HL-60/S4 treated with phorbol 12-myristate 13-acetate at 8.2 ng/mL for 4 days and 3 days (cell line): ENCODE data around the gene CRY2.
"Not testable (repeated sequence)": the region's sequence is repeated elsewhere in the genome, so short reads cannot be mapped to it uniquely, and the experiment has no call there.

Experiments
- in situ Hi-C: fragments of 300-500 bp; cut with MboI; formaldehyde crosslinking; loops from 2 replicates; pipeline ENCODE4 v1.15.0; 2022; ENCODE audit warnings: low sequenced_read_pairs

CRY2 gene

DNA sequence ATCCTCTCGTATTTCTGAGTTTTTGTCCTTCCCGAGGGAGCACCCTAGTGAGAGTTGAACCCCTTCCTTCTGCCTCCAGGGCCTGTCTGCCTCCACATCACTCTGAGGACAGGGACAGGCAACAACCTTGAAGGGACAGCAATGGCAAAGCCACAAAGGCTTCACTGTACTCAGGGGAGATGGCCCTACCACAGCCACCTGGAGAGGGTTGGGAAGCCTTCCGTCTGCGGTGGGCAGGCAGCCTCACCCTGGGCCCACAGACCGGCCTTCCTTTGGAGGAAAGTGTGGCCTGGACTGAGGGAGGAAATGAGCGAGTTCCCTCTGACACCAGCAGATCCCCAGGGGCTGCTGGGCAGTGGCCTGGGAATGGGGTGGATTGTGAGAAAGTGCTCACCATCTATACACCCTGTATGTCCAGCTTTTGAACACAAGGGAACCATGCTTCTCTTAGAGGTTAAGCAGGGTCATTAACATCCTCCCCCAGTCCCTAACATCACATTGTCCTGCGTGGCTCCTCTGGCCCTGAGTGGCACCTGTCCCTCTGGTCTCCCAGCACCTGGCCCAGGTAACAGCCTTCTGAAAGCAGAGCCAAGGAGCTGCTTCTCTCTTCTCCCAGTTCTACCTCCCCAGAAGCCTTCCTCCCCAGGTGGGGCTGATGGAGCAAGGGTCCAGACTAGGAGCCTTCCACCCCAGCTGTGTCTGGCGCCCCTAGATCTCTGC, 35.5 kb upstream of the CRY2 start:
- in situ Hi-C loops: no loop called here

DNA sequence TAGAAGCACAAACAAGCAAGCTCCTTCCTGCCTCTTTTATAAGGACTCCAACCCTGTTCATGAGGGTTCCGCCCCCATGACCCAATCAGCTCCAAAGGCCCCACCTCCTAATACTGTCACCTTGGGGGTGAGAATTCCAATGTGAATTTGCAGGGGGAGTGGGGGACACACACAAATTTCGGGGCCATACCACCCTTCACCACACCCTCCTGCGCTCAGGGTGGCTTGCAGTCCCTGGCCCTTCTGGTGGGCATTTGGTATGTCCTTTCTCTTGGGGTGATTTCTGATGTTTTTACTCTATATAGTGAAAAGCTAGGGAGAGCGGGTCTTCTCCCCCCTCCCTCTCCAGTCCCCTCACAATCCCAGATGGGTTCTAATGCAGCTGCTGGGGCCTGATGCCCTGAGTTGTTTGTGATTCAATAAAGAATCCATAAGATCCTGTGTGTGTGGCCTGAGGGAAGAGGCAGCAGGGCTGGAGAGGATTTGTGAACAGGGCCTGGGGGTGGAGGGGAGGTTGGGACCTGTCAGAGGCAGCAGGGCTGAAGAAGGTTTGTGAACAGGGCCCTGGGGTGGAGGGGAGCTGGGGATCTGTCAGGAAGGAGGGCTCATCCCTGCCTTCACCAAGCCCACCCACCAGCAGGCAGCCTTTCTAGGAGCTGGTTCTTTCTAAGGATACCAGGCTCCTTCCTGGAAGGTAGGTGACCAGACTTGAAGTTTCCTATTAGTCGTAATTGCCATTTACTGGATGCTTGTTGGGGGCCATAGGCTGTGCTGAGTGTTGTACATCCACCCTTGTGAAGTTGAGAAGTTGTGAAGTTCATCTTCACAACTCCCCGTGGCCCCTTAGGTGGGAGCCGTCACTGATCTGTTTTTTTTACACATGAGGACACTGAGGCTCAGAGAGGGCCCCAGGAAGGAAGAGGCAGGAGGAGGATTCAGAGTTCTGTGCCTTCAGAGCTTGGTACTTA, 34.4 kb upstream of the CRY2 start:
- in situ Hi-C loops: no loop called here

DNA sequence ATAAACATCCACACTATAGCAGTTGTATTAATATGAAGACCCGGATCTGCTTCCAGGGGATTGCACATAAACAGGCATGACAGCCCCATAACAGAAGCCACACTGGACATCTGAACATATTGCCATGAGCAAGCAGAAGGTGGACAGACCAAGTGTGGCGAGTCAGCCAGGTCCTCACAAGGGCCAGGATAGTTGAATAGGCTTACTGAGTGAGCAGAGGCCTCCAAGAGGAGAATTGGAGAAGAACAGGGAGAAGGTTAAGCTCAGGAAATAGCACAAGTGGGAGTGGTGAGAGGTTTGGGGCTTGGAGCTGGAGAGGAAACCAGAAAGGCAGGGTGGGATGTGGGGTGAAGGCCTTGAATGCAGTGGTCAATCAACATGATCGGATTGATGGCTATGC, 31.5 kb upstream of the CRY2 start:
- in situ Hi-C loops: no loop called here

DNA sequence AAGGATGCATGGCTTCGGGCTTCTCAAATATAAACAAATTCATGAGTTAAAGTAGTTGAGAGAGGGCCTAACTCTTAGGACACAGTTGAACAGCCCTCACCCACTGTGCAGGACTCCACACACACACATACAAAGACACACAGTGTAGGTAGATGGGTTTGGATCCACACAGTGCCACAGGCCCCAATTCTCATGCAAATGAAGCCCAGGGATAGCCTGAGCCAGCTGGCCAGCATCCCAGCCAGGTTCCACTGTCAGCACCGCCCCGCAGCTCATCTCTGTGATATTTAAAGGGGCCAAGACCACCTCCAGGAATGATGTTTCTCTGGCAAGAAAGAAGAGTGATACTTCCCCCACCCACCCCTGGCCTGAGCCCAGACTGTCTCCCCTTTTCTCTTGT, 30.7 kb upstream of the CRY2 start:
- in situ Hi-C loops: no loop called here

DNA sequence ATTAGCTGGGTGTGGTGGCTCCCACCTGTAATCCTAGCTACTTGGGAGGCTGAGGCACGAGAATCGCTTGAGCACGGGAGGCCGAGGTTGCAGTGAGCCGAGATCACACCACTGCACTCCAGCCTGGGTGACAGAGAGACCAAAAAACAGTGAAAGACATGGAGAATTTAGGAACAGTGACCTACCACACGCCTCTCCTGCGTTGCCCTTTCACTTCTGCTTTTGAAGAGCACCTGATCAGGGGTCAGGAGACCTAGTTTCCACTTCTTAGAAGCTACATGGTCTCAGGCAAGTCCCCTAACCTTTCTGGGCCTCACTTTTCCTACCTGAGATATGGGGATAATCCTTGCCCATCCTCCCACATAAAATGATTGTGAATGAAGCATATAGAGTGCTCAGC, 30.1 kb upstream of the CRY2 start:
- in situ Hi-C loops: no loop called here

DNA sequence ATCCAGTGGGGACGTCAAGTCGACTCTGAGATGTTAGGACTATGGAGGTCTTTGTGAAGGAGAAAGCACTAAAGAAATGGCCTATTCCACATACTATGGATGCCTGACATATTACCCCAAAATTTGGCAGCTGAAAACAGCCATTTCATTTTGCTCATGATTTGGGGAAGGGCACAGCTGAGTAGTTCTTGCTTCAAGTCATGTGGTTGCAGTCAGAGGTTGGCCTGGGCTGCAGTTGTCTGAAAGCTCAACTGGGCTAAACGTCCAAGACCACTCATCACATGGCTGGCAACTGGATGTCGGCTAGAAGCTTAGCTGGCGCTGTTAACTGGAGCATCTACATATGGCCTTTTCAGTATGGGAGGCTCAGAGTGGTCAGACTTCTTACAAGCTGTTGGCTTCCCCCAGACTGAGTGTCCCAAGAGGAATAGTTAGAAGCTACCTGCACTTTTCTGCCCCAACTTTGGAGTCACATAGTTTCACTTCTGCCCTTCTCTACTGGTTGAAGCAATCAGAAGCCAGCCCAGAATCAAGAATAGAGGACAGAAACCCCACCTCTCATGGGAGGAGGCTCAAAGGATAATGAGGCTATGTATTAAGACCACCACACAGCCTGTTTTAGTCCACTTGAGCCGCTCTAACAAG, 28.2 kb upstream of the CRY2 start:
- in situ Hi-C loops: no loop called here

DNA sequence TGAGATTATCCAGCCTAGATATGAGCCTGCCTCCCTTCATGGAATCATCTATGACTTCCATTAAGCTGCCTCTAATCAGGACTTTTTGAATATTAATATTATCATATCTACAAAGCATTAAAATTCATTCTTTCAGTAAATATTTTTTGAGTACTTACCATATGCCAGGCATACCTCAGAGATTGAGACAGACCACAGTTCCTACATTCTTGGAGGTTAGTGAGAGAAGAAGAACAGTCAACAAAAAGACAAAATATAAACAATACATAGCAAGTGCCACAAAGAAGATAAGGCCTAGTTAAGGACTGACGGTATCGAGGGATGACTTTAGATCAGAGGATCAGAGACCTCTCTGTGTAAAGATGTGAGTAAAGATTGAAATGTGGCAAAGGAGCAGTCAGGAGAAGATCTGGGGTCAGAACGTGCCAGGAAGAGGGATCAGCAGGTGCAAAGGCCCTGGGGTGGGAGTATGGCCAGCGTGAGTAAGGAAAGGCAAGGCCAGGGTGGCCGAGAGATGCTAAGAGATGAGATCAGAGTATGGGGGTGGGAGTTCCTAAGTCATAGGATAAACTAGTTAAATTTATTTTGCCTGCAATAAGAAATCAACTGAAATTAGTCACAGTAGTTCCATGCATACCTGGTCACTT, 26.9 kb upstream of the CRY2 start:
- in situ Hi-C loops: no loop called here

DNA sequence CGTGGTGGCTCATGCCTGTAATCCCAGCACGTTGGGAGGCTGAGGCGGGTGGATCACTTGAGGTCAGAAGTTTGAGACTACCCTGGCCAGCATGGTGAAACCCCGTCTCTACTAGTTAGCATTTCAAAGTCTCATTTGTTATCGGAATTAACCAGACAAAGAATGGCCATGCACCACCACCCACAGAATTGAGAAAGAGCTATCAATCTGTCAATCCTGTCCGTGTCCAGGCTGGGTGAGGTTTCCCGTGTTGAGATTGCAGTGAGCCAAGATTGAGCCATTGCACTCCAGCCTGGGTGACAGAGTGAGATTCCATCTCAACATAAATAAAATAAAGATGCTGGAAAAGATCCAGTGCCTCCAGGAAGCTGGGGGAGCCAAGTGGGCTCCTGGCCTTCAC, 20.8 kb upstream of the CRY2 start:
- in situ Hi-C loops: not testable (repeated sequence)

DNA sequence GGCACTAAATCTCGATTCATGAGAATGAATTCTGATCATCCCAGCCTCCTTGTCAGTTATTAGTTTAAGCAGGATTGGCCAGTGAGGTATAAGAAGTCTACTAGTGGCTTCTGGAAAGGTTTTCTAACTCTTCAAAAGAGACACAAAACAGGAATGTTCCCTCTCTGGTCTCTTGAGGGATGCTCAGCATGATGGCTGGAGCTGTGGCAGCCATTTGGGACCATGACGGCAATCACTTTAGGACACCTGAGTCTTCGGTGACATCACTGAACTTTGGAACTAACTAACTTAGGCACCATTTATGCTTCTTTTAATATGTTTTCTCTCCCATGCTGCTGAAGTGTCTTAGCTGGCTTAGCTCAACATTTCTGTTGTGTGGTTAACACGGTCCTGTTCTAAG, 20.2 kb upstream of the CRY2 start:
- in situ Hi-C loops: no loop called here

DNA sequence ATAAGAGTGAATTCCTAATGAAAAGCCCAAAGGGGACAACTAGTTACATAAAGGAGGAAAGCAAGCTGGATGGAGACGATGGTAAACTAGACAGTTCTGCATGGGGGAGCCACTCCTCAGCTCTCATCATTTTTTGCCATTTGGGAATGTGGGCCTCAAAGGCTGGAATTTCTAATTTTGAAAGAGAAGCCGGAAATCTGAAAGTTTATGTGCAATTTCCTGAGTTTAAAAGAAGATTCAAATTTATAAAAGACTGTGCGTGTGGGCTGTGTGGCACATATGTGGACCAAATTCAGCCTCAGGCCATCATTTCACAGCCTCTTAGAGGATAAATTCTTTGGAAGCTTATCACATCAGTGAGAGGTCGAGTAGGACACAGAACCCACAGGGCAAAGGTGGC, 18.3 kb upstream of the CRY2 start:
- in situ Hi-C loops: no loop called here

DNA sequence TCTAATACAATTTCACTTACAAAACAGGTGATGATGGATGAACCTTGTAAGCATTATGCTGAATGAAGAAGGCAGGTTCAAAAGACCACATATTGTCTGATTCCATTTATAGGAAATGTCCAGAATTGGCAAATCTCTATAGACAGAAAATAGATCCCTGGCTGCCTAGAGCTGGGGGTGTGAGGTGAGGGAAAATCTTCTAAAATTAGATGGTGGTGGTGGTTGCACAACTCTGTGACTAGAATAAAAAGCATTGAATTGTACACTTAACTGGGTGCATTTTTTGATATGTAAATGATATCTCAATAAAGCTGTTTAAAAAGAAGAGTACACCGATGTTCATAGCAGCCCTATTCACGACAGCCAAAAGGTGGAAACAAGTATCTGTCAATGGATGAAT, 16.7 kb upstream of the CRY2 start:
- in situ Hi-C loops: no loop called here

DNA sequence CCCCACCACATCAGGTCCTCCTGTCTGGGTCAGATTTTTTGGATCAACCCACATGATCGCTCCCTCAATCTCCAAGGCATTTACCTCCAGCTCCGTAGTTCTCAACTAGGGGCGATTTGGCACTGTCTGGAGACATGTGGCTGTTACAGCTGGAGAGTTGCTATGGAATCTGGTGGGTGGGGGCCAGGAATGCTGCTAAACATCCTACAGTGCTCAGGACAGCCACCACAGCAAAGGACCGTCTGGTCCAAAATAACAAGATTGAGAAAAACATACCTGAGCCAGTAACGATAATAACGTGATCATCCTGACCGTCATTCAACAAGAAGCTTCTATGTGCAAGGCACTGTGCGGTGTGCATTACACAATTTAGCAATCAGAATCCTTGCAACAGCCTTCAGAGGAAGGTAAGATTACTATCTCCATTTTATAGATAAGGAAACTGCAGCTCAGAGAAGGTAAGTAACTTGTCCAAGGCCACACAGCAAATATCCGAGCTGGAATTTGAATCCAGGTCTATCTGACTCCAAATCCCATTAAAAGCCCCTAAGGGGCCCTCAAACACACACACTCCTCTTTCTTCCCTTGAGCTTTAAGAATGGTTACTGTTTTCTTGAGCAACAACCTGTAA, 14.3 kb upstream of the CRY2 start:
- in situ Hi-C loops: no loop called here

DNA sequence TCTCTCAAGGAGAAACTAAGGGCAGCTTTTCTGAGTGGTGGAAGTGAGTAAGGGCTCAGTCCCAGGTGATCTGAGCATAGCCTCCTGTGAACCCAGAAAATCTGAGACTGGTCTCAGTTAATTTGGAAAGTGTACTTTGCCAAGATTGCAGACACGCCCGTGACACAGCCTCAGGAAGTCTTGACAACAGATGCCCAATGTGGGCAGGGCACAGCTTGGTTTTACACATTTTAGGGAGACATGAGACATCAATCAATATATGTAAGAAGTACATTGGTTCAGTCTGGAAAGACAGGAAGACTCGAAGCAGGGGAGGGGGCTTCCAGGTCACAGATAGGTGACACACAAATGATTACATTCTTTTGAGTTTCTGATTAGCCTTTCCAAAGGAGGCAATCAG, 13.5 kb upstream of the CRY2 start:
- in situ Hi-C loops: no loop called here

DNA sequence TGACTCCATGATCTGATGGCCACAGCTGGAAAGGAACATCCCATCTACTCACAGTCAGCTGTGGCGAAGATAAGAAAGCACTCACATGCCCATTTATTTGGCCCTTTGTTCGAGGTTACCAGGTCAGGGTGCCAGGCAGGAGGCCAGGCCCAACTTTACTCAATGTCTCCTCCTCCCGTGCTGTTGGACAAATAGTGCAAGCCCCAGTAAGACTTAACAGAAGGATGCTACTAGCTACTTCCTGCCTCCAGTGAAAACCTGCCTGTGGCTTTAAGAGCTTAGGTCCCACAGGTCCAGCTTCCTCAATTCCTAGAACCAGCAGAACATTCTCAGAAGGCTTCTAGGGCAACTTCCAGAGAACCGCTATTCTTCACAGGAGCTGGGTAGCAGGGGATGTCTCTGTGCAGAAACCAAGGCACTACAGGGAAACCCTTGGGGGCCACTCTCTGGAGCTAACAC, 12.9 kb upstream of the CRY2 start:
- in situ Hi-C loops: no loop called here

DNA sequence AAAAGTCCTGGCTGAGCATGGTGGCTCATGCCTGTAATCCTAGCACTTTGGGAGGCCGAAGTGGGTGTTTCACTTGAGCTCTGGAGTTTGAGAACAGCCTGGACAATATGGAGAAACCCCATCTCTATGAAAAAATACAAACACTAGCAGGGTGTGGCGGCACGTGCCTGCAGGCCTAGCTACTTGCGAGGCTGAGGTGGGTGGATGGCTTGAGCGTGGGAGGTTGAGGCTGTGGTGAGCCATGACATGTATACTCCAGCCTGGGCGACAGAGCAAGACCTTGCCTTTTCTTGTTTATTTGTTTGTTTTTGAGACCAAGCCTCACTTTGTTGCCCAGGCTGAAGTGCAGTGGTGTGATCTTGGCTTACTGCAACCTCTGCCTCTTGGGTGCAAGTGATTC, 8.1 kb upstream of the CRY2 start:
- in situ Hi-C loops: no loop called here

DNA sequence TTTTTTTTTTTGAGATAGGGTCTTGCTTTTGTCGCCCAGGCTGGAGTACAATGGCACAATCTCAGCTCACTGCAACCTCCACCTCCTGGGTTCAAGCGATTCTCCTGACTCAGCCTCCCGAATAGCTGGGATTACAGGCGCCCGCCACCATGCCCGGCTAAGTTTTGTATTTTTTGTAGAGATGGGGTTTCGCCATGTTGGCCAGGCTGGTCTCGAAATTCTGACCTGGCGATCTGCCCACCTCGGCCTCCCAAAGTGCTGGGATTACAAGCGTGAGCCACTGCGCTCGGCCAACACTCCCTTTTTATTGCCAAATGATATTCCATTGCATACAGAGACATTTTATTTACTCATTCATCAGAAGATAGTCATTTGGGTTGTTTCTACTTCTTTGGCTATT, 7.0 kb upstream of the CRY2 start:
- in situ Hi-C loops: not testable (repeated sequence)

DNA sequence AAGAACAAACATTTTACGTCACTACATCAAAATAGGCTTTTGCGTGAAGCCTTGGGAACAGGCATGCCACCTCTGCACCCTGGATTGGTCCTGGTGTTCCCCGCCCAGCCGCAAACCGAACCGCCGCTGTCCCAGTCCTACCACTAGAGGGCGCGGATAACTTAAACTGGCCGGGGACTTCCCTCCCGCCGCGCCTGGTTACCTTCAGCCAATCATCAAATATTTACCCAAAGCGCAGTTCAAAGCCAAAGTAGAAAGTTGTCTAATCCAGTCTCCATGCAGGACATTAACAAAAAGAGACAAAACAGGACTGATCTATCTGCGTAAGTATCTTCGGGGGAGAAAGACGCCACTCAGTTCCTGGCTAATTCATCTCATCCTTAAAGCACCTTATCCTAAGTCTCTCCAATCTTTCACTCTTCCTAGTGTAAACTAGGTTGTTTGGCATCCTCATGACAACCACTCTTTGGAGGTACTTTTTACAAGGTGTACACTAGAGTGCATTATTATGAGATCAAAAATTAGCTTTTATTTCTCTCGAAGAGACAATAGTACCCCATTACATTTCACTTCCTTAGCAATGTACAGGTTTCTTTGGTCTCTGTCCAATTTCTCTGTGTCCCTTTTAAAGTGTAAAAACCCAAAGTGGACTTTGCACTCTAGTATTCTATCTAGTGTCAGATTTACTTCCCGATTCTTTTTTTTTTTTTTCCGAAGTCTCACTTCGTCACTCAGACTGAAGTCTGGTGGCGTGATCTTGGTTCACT, 3.9 kb upstream of the CRY2 start:
- in situ Hi-C loops: no loop called here

DNA sequence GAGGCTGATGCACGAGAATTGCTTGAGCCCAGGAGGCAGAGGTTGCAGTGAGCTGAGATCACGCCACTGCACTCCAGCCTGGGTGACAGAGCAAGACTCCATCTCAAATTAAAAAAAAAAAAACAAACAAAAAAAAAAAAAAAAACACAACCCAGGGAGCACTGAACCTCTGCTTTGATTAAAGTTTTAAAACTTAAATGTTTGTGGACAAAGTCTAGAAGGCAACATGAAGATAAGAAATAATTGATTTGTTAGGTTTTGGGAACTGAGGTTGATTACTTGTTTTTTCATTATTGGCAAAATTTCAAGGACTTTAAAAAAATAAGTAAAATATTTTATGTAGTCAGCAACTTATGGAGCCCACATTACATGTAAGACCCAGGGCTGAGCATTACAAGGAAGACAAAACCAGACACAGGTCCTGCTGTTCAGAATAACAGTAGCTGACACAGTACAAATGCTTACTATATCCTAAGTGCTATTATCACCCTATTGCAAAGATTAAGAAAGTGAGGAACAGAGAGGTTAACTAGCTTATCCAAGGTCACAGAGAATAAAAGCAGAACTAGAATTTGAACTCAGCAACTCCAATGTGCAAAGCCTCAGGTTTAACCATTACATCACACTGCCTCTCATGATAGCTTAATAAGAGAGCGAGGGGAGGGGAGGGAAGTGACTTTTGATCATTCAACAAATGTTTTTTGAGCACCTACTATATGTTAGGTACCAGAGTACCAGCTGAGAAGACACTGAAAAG, 2.3 kb upstream of the CRY2 start:
- in situ Hi-C loops: no loop called here

DNA sequence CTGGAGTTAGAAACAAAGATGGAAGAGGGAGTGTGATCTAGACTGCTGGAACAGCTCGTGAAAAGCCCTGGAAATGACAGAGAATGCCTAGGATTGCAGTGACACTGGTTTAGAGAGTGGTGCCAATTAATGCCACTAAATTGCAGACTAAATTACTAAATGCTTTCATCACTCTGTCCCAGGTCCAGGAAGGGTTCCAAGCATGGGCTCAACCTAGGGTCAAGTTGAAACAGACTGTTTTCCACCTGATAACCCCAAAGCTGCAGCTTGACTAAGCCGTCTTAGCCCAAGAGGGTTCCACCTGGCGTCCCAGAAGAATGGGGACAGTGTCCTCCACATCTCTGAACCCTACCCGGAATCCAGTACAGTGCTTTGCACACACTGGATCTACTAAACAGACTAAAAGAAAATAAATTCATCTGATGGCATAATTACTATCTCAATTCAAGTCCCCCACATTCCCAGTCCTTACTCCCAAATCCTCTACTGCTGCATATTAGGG, 1.1 kb upstream of the CRY2 start:
- in situ Hi-C loops: no loop called here
